ENCODE results near the gene IGF1R.

Gene IGF1R

DNA sequence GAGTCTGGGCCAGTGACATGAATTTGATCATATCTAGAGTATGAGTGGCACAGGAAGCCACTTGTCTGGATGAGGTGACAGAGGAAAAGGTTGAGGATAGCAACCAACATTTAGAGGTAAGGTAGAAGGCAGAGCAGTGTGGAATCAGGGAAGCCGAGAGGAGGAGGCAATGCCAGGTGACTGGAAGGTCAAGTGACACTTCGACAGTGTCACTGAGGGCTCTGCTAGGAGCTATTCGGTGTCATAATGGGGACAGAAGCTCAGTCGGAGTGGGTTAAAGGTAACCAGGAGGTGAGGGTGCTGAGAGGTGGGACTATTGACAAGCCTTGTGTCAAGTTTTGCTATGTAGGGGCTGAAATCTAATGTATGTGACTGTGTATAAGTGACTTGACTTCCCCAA lies 56.7 kb downstream of the IGF1R start:
- no peak for DNase-seq (ENCODE audit: low read depth in 2 of 2)

DNA sequence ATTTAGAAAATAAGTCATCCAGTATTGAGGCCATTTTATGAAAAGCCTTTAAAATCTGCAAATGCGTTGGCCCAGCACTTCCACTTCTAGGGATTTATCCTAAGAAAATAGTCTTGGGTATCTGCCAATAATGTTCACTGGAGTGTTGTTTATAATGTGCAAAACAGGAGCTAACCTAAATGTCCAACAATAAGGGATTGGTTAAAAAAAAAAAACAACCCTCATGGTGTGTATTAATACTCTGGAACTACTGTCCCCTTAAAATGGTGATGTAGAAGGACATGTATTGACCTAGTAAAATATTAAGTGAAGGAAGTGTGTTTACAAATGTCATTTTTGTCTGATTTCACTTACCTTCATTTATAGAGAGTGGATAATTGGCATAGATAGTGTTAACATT lies 58.0 kb downstream of the IGF1R start:
- no peak for DNase-seq (ENCODE audit: low read depth in 2 of 2)

DNA sequence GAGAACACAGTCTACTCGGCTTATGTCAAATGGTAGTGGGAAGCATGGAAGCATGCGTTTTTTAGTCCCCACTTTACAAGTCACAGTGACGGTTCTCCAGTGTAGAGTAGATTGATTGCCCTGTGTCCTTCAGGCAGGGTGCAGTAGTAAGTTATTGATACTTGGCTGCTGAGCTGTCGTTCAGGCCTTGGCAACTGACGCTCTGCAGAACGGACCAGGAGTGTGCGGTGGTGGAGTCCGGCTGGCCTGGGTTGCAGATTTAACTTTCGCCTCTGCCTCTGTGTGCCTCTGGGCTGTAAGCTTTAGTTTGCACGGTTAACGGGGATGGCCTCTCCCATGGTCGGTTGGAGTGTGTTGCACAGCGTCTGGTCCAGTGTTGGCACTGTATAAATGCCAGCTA lies 58.6 kb downstream of the IGF1R start:
- no peak for DNase-seq (ENCODE audit: low read depth in 2 of 2)

DNA sequence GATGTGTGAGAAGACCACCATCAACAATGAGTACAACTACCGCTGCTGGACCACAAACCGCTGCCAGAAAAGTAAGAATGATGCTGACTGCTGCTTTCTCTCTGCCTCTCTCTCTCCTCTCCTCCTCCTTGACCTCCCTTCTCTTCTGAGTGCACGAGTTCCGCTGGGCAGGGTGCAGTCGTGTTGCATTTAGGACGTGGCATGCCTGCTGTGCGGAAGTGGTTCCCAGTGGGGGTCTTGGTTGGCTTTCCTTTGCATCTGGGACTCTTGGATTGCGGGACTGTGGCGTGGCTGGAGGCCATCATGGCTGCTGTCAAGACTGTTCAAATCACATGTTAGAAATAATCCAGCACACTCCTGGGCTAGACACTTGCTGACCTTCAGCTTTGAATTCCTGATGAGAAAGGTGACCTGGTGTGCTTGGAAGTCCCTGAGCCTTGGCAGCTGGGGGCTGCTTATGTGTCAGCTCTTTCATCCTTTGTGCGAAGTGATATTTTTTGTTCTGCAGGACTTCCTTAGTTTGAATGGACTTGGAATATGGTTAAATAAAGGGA lies 59.8 kb downstream of the IGF1R start:
- DNase-seq (ENCODE audit: low read depth in 2 of 2) = no peak

DNA sequence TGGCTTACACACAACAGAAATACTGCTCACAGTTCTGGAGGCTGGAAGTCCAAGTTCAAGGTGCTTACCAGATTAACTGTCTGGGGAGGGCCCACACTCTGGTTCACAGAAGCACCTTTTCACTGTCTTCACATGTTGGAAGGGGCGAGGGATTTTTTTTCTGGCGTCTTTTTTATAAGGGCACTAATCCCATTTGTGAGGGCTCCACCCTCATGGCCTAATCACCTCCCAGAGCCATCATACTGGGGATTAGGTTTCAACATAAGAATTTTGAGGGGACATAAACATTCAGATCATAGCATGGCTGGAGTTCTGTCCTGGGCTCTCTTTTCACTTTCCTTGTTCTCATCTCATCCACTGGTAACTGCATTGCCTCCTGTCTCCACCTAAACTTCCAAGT lies 63.5 kb downstream of the IGF1R start:
- DNase-seq (ENCODE audit: low read depth in 2 of 2) = no peak

DNA sequence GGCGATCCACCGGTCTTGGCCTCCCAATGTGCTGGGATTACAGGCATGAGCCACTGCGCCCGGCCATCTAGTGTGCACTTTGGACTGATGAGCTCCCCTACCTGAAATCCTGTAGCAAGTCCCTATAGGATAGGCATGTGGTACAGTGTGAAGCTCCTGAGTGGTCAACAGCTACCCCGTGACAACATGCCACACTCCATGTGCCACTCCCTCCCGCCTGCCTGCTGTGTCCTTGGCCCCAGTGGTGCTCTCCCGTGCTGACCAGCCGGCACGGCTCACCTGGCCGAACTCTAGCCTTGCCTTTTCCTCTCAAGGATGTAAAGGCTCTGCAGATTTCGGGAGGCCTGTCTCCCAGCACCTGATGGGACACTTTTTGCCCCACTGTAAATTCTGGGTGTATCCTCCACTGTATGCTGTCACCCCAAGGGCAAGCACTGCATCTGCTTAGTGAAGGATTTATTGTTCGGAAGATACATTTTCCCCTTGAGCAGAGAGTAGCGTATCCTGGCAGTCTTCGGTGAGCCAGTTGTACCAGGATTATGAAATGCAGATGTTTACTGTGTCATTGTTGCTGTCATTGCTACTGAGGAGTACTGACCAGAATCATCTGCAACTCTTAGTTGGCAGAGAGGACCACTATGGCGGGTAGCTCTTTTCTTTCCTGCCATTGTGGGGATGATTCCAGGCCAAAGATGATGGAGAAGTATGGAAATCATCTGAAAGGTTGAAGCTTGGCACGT lies 64.7 kb downstream of the IGF1R start:
- DNase-seq (ENCODE audit: low read depth in 2 of 2) = no peak

DNA sequence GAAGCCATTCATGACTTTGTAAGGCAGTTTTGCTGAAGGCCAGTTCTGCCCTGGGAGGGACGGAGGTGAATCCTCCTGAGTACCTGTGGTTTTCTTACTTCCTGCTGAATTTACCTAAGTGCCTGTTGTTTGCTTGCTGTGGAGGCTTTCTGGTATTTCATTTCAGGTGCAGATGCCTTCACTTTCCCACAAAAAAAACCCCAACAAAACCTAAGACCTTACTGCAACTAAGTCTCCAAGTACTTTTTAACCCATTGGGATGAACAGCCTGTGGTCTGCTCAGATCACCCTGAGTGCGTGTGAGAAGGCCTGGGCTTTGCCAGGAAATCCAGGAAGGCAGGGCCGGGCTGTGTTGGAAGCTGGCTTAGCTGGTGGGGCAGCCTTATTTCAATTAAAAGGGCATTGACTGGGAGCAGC lies 65.3 kb downstream of the IGF1R start:
- DNase-seq (ENCODE audit: low read depth in 2 of 2) = no peak

DNA sequence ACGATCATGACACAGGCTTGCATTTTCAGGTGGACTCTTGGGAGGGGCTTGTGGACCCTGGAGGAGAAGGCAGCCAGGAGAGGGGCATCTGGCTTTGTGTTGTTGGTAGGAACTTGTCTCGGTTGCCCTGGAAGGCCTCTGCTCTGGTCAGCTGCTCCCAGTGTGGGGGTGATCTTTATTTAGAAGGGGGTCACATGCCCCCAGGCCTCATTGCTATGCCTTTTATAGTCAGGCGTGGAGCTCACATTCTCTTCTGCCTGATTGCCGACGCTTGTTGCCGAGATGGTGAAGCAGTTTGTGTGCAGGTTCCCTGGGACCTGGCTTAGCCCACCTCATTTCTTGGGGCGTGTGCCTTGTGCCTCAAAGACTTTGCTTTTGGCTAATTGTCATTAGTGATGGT lies 66.6 kb downstream of the IGF1R start:
- DNase-seq (ENCODE audit: low read depth in 2 of 2) = no peak

DNA sequence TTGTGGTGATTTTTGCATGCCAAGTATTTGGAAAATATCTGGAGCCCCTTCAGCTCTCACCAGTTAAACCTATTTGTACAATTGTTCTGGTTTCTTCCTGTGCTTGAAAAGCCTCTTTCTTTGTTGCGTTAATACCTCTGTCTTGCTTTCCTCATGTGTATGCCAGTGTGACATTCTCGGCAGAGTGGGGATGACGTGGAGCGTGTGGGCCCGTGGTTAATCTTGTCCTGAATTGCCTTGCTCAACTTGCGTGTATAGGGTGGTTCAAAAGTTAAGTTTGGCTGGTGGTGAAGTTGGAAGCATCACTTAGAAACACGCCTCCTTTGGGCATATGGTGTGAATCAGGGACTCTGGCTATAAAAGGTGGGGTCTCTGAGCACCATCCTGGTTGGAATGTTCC lies 67.1 kb downstream of the IGF1R start:
- DNase-seq (ENCODE audit: low read depth in 2 of 2) = no peak

DNA sequence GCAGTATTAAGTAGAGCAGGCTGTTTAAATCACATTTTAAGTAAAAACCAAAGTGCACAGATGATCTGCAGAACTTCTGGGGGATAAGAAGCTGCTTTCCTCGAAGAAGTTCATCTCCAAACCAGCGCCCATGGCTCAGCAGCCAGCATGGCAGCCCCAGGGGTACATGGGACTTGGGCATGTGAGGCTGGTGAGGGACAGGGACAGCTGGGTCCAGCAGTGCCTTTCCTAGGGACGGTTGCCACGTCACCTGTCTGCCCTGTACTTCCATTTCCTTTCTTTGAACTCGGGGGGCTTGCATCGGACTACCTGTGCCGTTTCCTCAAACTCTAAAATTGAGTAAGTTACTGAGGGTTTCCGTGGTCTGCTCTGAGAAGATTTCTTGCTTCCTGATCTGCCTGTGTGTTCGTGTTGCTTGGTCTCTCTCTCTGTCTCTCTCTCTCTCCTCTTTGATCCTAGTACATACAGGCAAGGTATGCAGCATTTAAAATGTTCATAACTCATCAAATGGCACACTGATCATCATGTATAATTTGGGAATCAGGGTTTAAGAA lies 67.6 kb downstream of the IGF1R start:
- no peak for DNase-seq (ENCODE audit: low read depth in 2 of 2)

DNA sequence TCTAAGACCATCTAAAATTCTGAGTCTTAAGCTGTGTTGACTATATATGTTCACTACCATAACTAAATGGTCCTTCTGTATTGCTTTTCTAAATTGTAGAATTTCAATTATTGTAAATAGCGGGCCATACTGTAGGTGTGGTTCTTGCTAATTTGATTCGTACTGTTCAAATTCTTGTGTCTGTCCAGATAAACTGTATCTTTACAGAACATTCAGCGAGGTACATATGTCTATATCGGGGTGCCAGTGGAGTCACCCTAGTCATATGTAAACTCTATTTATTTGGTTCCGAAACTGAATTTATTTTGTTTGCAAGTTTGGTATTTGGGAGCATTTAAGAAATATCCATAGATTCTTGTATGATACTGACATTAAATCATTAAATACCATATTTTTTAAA lies 69.0 kb downstream of the IGF1R start:
- DNase-seq (ENCODE audit: low read depth in 2 of 2) = no peak

DNA sequence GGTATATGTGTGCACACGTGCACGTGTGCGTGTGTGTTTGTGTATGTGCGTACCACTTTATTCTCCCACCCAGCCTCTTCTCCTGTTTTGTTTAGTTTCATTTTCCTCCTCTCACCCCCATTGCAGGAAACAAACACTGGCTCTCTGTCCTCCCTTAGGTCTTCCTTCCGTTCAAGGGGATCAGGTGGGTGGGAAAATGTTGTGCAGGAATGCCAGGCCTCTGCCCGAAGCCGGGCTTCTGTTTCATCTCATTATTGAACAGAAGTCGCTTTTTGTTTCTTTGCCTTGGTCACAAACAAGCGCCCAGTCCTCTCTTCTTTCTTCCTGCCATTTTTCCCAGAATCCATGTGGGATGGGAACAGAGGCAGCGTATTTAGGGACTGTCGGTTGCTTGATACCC lies 69.6 kb downstream of the IGF1R start:
- no peak for DNase-seq (ENCODE audit: low read depth in 2 of 2)

DNA sequence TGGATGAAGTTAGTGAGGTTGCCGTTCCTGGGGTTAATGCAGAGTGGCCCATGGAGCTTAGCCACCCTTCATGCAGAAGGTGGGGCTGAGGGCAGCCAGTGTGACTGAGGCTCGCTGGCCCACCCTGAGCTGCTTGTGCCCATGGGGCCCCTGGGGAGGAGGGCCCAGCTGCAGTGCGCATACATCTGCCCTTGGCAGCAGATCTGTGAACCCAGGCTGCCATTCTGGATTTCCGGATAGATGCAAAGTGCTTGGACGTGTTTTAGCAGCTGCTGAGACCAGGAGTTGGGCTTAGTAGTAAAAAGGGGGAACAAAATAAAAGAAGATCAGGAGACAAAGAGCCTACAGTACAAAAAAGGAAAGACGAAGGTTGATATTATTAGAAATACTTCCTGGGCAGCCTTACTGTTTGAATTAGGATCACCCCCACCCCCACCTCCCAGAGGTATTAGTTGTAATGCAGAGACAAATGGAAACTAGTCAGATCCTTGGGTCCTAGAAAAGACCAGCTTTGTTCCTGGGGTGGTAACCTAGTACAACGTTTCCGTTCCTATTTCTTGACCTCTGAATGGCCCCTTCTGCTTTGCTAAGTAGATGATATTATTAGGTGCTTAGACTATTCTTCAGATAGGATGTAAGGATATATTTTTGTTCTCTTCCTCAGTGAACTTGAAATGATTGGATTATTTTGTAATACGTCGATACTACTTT lies 70.2 kb downstream of the IGF1R start:
- no peak for DNase-seq (ENCODE audit: low read depth in 2 of 2)

DNA sequence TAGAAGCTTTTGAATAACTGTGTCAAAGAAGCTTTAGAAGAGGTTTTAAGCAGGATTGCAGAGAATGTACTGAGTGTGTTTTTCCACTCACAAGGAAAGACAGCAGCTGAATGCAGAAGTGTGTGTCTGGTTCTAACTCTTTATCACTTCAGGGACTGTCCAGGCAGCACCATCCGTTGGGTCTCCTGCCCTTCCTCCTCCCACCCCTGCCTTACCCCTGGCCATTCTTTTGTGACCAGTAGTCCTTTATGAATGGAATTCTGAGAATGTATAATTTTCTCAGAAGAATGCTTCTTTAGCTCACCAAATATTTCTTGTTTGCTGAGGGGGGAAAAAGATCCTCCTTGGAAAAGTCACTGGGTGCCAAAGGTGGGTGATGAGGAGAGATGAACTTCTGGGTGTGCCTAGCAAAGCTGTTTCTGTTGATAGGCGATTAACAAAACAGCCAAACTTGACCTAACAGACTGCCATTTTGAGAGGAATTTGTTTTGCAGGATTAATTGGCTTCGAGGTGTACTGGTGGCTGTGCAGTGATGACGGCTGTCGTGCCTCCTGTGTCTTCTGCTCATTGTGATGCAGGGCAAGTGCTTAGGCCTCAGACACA lies 70.9 kb downstream of the IGF1R start:
- DNase-seq (ENCODE audit: low read depth in 2 of 2) = no peak

DNA sequence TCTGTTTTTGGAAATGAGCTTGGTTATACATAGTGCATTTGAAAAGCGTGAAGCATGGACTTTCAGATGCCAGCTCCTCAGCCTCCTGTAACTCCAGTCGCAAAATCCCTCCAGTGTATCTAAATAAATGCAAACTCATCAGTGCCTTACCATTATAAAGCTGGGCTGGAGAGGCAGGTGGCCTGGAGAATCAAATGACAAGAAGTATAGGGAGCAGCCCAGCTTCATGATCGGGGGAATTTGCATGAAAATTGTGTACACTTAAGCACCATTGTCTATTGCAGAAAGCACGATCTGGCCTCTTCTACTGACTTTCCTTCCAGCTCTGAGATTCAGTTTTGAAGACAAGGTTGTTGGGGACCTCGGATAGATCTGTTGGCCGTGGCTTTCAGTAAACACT lies 71.7 kb downstream of the IGF1R start:
- no peak for DNase-seq (ENCODE audit: low read depth in 2 of 2)

DNA sequence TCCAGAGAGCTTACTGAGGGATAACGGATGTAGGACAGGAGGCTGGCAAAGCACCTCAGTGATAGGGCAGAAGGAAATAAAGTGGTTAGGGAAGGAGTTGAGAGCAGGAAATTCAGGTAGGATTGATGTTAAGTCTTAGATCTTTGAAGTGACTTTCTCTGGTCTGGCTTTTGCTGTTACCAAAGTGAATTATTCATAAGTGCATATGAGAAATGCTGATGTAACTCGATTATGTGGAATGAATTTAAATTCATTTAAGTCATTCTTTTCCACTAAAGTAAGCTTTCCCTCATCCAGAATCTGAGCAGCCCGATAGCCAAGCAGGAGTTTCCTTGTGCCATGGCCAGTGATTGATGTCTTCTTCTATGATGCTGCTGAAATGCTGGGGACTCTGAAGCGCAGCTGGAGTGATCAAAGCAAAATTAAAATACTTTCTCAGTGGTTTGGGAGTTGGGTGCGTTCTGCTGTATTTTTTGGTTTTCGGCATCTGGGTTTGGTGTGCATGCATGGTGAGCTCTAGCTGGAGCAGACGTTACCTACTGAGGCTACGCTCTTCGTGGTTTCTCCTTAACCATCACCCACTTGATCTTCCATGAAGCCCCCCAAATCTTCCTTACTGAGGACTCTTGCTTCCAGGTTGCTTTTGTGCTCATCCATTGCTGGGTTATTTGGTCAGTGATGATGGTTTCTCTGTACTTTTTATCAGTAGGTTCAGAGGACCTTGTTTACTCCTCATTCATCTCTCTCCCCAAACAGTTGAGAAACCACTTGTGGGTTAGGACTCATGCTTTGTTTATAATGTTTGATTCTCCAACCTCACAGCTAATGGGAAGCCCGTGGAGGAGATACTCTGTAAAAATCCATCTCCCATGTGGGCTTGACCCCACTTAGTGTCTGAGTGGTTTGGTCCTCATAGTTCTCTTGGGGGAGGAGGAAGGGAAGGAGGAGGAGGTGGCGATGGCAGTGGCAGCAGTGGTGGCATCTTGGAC lies 72.5 kb downstream of the IGF1R start:
- no peak for DNase-seq (ENCODE audit: low read depth in 2 of 2)

DNA sequence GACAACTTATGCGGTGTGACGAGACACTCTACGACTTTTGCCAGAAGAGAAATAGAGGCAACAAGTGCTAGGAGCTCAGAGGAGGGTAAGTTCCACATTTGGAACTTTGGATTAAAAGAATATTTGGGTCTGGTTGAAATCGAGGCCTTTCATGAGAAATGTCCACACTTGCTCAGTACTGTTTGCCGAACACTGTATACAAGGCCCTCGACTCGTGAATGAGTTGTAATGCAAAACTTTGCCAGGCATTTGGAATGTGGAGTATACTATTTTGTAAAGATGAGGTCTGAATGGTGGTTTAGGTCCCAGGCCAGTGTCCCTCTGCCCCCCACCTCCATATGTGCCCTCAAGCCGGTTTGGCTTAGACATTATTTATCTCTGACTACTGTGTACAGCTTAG lies 73.9 kb downstream of the IGF1R start:
- no peak for DNase-seq (ENCODE audit: low read depth in 2 of 2)

DNA sequence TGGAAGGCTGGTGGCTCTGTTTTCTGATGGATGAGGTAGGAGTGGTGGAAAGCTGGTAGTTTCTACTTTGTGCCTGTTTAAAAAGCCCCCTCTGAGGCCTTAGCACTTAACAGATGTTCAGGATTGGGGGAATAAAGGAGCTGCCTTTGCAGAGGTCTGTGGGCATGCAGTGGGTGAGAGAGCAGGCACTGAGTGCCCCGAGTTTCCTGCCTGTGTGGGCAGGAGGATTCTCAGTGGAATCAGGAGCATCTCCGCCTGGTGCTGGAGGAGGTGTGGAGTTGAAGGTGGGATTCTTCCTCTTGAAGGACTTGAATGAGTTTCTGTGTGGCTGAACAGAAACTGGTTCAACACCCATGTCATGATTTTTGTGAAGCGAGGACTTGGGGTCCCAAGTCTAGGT lies 74.3 kb downstream of the IGF1R start:
- DNase-seq (ENCODE audit: low read depth in 2 of 2) = no peak

DNA sequence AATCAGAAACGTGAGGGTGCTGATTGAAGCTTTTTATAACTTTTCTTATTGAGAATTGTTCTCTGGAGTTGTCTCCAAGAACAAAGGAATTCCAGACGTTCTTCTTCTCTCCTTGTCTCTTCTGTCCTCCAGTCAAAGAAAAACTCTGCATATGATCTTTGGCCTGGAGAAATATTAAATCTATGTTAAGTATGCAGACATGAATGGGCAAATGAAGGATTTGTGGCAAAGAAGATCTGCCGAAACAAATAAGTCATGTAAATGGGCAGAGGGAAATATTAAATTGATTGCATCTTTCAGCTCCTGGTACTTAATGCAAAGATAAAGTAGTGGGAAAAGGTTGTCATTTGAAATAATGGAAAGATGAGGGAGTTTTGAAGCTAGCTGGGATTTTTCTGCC lies 74.9 kb downstream of the IGF1R start:
- no peak for DNase-seq (ENCODE audit: low read depth in 2 of 2)

DNA sequence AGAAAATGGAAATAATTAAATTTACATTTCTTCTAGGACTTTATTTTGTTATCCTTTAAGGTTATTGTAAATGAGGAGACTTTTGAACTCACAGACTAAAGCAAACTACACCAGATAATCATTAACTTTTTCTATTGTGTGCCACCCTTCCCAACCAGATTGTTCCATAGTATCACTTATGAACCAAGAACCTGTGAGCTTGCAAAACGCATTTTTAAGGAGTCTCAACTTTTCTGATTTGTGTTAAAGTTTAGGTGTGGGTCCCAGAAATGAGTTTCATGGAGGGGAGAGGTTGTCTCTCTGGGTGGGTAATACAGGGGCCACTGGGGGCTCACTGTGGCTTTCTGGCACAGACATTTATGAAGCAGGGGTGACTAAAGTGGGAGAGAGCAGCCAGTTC lies 75.7 kb downstream of the IGF1R start:
- DNase-seq (ENCODE audit: low read depth in 2 of 2) = no peak

DNA sequence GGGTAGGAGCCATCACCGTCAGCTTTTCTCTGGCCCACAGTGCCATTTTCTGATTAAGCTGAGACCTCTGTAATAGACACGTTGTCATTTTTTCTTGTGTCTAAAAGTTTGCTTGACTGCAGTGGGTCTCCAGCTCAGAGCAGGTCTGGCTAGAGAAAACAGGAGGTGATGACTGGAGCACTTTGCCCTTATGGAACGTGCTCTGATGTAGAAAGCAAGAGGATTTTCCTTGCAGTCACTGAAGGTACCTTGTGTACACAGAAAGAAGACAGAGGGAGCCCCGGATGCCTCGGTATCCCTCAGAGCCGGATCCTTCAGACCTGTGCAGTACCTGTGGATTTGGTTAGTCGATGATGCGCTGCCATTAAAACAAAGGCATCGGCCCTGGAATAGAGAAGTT lies 76.2 kb downstream of the IGF1R start:
- DNase-seq (ENCODE audit: low read depth in 2 of 2) = no peak
